ENCODE measurements around the gene A3GALT2.

A3GALT2 gene

GRCh38 chr1:33334081-33334552 lies 13.2 kb upstream of the A3GALT2 start:
- H3K79me2 ChIP-seq (ENCODE audit: insufficient read depth, low read length): no peaks in the 10 kb centered on the region
- H3K4me2 ChIP-seq (ENCODE audit: low read length): no peak overlapping the region
- no peaks in the 10 kb centered on the region; the same call in 1 of the 2 replicates for H3K36me3 ChIP-seq (ENCODE audit: insufficient read depth, low read length)
- H3K4me1 ChIP-seq (ENCODE audit: insufficient read depth, low read length, severe bottlenecking): no peaks in the 10 kb centered on the region
- no peaks in the 10 kb centered on the region for H3K9me2 ChIP-seq (ENCODE audit: low read depth, low read length)
- H3K27ac ChIP-seq (ENCODE audit: low read depth, low read length, poor library complexity, severe bottlenecking): no peak overlapping the region
- H4K20me1 ChIP-seq (ENCODE audit: insufficient read depth, low read length): 0 out of 2 replicates have a peak, but pooled peaks cover 2% of the 10 kb centered on the region
- no peak overlapping the region for H3K4me3 ChIP-seq (ENCODE audit: low read depth, low read length, poor library complexity, severe bottlenecking)
- no peak overlapping the region for H3K9ac ChIP-seq (ENCODE audit: low read length)
- no peak for TF ChIP-seq EZH2 (IDR thresholded peaks at IDR 0.05; ENCODE audit: borderline replicate concordance, low read length)
- TF ChIP-seq, protein P1, sequence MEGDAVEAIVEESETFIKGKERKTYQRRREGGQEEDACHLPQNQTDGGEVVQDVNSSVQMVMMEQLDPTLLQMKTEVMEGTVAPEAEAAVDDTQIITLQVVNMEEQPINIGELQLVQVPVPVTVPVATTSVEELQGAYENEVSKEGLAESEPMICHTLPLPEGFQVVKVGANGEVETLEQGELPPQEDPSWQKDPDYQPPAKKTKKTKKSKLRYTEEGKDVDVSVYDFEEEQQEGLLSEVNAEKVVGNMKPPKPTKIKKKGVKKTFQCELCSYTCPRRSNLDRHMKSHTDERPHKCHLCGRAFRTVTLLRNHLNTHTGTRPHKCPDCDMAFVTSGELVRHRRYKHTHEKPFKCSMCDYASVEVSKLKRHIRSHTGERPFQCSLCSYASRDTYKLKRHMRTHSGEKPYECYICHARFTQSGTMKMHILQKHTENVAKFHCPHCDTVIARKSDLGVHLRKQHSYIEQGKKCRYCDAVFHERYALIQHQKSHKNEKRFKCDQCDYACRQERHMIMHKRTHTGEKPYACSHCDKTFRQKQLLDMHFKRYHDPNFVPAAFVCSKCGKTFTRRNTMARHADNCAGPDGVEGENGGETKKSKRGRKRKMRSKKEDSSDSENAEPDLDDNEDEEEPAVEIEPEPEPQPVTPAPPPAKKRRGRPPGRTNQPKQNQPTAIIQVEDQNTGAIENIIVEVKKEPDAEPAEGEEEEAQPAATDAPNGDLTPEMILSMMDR (IDR thresholded peaks at IDR 0.05; ENCODE audit: low read length): no peak
- H3K9me3 ChIP-seq (ENCODE audit: low read length): no peaks in the 10 kb centered on the region
- H2AFZ ChIP-seq (ENCODE audit: low read length): no peak overlapping the region
- H3F3A ChIP-seq (ENCODE audit: insufficient read depth, low read length): no peaks in the 10 kb centered on the region
- no peaks in the 10 kb centered on the region for H3K27me3 ChIP-seq (ENCODE audit: insufficient read depth, low read length)

- Histone ChIP-seq H3F3A (ENCODE audit: insufficient read depth, low read length) (no peaks in the 10 kb centered on the region), H3K79me2 (ENCODE audit: insufficient read depth, low read length) (no peaks in the 10 kb centered on the region), H3K4me2 (ENCODE audit: low read length) (no peak overlapping the region), H3K4me1 (ENCODE audit: insufficient read depth, low read length, severe bottlenecking) (no peaks in the 10 kb centered on the region), H3K9me2 (ENCODE audit: low read depth, low read length) (no peaks in the 10 kb centered on the region), H3K4me3 (ENCODE audit: low read depth, low read length, poor library complexity, severe bottlenecking) (no peak overlapping the region), H2AFZ (ENCODE audit: low read length) (no peak overlapping the region), H4K20me1 (ENCODE audit: insufficient read depth, low read length) (0 out of 2 replicates have a peak, but pooled peaks cover 1% of the 10 kb centered on the region), H3K9me3 (ENCODE audit: low read length) (no peaks in the 10 kb centered on the region), H3K9ac (ENCODE audit: low read length) (no peak overlapping the region), H3K27ac (ENCODE audit: low read depth, low read length, poor library complexity, severe bottlenecking) (no peak overlapping the region), H3K36me3 (ENCODE audit: insufficient read depth, low read length) (peaks cover 1% of the 10 kb centered on the region; the same call in 1 of the 2 replicates), H3K27me3 (ENCODE audit: insufficient read depth, low read length) (no peaks in the 10 kb centered on the region)
- TF ChIP-seq, protein P1 (IDR thresholded peaks at IDR 0.05; ENCODE audit: low read length): no peak
- TF ChIP-seq EZH2 (IDR thresholded peaks at IDR 0.05; ENCODE audit: borderline replicate concordance, low read length): no peak
Observed at GRCh38 chr1:33332881-33333280, 12.0 kb upstream of the A3GALT2 start.

DNA sequence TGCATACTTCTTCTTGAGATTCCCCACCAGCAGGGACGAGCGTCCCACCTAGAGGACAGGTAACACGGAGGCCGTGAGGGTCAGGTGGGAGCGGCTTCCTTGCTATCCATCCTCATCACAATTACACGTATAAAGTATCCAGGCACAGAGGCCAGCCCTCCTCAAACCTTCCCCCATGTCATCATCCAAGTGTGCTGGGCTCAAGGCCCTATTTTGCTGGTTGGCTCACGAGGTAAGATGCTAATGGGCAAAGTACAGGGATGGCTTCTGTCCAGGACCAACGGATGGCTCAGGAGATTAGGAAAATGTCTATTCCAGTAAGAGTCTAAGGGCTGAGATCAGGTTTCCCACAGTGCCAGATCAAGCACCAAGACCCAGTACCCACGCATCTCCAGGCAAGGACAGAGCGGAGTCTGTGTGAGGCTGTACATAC lies 11.5 kb upstream of the A3GALT2 start:
- TF ChIP-seq, protein P1 (IDR thresholded peaks at IDR 0.05; ENCODE audit: low read length): no peak
- no peak for TF ChIP-seq EZH2 (IDR thresholded peaks at IDR 0.05; ENCODE audit: borderline replicate concordance, low read length)
- no peaks in the 10 kb centered on the region for H3K27me3 ChIP-seq (ENCODE audit: insufficient read depth, low read length)
- no peak overlapping the region for H3K4me2 ChIP-seq (ENCODE audit: low read length)
- H3K36me3 ChIP-seq (ENCODE audit: insufficient read depth, low read length): peaks cover 5% of the 10 kb centered on the region; the same call in 1 of the 2 replicates
- H2AFZ ChIP-seq (ENCODE audit: low read length): no peak overlapping the region
- no peaks in the 10 kb centered on the region for H3K4me1 ChIP-seq (ENCODE audit: insufficient read depth, low read length, severe bottlenecking)
- no peak overlapping the region for H3K9ac ChIP-seq (ENCODE audit: low read length)
- no peaks in the 10 kb centered on the region for H3K79me2 ChIP-seq (ENCODE audit: insufficient read depth, low read length)
- H3F3A ChIP-seq (ENCODE audit: insufficient read depth, low read length): no peaks in the 10 kb centered on the region
- H4K20me1 ChIP-seq (ENCODE audit: insufficient read depth, low read length): no peaks in the 10 kb centered on the region
- H3K27ac ChIP-seq (ENCODE audit: low read depth, low read length, poor library complexity, severe bottlenecking): no peak overlapping the region
- no peak overlapping the region for H3K4me3 ChIP-seq (ENCODE audit: low read depth, low read length, poor library complexity, severe bottlenecking)
- no peaks in the 10 kb centered on the region for H3K9me2 ChIP-seq (ENCODE audit: low read depth, low read length)
- H3K9me3 ChIP-seq (ENCODE audit: low read length): no peaks in the 10 kb centered on the region

All from OCI-LY1 (cell line).